Fibroblast of peridontal ligament (primary cell): ENCODE results near the gene PIK3AP1.
"Not testable (repeated sequence)": the region's sequence is repeated elsewhere in the genome, so short reads cannot be mapped to it uniquely, and the experiment has no call there.

Experiments used
- DNase-seq: peaks from one replicate; pipeline ENCODE4 v3.0.0-alpha.2; 2010; ENCODE audit errors: extremely low read depth

The PIK3AP1 gene, protein sequence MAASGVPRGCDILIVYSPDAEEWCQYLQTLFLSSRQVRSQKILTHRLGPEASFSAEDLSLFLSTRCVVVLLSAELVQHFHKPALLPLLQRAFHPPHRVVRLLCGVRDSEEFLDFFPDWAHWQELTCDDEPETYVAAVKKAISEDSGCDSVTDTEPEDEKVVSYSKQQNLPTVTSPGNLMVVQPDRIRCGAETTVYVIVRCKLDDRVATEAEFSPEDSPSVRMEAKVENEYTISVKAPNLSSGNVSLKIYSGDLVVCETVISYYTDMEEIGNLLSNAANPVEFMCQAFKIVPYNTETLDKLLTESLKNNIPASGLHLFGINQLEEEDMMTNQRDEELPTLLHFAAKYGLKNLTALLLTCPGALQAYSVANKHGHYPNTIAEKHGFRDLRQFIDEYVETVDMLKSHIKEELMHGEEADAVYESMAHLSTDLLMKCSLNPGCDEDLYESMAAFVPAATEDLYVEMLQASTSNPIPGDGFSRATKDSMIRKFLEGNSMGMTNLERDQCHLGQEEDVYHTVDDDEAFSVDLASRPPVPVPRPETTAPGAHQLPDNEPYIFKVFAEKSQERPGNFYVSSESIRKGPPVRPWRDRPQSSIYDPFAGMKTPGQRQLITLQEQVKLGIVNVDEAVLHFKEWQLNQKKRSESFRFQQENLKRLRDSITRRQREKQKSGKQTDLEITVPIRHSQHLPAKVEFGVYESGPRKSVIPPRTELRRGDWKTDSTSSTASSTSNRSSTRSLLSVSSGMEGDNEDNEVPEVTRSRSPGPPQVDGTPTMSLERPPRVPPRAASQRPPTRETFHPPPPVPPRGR

DNA sequence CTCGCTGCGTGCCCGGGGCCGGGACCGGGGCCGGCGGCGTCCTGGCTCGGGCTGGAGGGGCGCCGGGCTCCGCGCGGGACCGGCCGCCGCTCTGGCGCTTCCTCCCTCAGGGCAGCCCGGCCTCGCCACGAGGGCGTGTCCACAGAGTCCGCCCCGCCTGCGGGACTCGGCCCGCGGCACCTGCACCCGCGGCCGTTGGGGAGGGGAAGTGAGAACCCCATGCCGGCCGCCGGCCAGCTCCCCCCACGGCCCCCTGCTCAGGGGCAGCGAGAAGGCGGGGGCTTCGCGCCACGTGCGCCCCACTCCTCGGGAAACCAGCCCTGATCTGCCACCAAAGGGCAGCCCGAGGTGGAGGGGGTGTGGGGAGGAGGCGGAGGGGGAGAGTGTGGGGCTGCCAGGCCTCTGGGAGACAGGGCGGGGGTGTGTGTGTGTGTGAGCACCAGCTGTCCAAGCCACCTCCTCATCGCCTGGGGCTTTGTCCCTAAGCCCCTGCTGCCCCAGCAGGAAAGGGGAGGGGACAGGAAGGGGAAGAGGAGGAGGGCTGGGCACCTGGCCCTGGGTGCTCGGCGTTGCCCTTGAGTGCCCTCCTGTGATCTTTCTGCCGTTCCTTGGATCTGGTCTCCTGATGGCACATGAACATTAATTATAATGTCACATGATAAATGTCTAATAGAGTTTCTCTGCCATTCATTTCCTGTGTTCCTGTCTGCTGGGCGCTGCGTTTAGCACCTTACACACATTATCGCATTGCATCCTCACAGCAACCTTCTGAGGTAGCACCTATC, at the start of gene PIK3AP1:
PIK3AP1 (minus strand) TSS at position 93 of the 785 bp plus-strand sequence. CDS start 120 bp downstream, outside the sequence.
- no peak for DNase-seq

DNA sequence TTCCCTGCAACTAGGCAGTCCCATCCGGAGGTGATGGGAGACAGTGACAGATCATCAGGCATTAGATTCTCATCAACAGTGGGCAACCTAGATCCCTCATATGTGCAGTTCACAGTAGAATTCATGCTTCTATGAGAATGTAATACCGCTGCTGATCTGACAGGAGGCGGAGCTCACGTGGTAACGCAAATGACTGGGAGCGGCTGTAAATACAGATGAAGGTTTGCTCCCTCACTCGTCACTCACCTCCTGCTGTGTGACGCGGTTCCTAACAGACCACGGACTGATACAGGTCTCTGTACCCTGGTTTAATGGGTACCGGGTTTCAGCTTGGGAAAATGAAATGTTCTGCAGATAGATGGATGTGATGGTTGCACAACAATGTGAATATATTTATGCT, 47.8 kb upstream of the PIK3AP1 start:
- no peak for DNase-seq

DNA sequence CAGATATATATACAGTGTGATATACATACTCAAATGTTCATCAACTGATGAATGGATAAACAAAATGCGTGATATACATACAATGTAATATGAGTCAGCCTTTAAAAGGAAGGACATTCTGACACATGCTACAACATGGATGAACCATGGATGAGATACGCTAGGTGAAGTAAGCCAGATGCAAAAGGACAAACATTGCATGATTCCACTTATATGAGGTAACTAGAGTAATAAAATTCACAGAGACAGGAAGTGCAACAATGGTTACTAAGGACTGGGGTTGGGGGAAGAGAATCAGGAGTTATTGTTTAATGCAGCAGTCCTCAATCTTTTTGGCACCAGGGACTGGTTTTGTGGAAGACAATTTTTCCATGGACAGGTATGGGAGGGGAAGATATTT, 47.3 kb upstream of the PIK3AP1 start:
- DNase-seq, result no peak

DNA sequence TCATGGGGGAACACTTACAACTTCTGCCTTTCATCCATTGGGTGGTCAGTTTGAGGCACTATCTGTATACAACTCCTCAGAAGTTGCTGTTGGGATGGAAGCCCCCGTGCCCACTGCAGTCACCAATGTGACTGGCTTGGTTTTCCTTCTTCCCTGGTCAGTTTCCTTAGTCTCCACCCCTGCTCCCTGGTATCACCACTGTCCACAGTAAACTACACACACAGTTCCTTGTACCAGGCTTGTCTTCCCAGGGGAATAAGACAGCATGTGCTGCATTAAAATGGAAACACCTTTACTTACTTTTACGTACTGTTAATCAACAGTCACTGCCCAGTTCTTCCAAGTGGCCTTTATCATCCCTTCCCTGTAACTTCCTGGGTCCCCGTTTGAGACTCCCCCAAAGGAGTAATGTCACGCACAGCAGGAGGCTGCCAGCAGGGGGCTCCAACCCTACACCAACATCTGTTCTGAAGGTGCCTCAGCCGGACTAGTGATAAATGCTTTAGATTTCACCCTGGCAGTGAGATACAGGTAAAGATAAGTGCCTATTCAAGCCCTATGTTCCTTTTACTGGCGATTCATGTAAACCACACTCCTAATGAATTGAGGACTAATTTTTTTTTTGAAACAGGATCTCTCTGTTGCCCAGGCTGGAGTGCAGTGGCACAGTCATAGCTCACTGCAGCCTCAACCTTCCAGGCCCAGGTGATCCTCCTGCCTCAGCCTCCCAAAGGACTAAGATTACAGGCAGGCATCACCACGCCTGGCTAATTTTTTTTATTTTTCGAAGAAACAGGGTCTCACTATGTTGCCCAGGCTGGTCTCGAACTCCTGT, 45.3 kb upstream of the PIK3AP1 start:
- peak; percentile 37 for DNase-seq

DNA sequence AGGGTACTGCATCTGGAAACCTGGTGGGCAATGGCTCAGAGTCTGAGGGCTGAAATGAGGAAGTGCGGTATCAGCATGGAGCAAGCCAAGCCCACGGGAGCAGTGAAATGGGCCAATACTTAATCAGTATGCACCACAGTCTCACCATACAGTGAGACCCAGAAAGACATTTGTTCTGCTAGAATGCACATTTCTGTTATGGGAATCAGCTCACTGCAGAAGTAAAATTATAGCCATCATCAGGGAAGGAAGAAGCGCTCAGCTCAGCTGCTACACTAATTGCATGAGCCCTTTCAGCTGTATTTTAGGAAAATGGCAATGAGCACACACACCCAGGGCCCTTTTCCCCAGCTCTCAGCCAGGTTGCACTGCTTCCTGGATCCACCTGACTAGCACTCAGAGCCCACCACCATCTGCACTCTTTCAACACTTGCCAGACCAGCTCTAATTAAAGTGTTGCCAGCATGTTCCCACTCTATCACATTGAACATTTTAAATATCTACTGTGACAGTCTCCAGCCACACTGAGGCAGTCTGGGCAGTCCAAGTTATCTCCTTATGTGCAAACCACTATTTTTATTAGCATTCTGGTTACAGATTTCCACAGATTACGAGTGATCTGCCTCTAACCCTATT, 44.2 kb upstream of the PIK3AP1 start:
- no peak for DNase-seq

DNA sequence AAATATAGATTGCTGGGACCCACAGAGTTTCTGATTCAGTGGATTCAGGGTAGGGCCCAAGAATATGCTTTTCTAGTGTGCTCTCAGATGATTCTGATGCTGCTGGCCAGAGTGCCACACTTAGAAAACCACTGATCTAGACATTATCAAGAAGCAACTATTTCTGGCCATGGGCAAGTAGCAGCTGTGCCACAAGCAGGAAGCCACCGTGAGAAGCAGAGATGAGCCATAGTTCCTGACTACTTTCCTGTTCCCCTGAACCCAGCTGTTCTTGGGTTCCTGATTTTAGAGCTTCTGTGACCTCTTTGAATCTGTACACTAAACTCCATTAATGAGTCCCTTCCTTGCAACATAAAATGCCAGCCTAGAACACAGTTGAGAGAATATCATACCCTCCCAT, 38.1 kb upstream of the PIK3AP1 start:
- DNase-seq, result no peak

DNA sequence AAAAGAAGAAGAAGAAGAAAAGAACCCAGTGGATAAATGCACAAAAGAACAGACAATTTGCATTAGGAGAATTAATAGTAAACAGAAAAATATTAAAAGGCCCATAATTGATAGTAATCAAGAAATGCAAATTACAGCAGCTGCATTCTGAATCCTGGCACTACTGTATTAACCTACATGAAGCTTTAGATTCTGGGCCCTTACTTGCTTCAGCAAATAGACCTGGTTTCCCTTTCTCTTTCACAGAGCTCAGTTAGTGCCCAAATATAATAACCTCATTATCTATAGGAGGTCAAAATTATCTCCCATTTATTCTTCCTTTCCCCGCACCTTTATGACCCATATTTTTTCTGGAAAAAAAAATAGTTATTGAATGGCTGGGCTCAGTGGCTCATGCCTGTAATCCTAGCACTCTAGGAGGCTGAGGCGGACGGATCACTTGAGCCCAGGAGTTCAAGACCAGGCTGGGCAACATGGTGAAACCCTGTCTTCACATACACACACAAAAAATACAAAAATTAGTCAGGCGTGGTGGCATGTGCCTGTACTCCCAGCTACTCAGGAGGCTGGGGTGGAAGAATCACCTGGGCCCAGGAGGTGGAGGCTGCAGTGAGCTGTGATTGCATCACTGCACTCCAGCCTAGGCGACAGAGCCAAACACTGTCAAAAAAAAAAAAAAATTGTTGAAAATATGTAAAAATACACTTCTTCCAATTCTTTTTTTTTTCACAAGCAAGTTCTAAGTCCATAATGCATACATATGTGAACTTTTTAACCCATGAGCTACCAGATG, 36.0 kb upstream of the PIK3AP1 start:
- no peak for DNase-seq

DNA sequence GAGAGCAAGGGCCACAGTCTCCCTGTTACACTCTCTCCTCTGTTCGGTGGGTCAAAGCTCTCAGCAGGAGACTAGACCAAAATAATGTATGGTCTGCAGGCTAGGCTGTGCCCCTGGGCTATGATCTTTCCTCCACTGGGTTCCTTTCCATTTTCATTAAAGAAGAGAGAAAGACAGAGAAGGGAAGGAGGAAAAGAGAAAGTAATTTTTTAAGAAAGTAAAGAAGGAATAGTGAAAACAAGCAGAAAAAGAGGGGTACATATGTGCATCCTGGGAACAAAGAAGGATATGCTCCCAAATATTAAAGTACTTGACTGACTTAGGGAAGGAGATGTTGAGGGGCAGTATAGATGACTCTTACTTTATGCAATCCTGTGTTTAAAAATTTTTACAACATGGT, 33.6 kb upstream of the PIK3AP1 start:
- no peak for DNase-seq

DNA sequence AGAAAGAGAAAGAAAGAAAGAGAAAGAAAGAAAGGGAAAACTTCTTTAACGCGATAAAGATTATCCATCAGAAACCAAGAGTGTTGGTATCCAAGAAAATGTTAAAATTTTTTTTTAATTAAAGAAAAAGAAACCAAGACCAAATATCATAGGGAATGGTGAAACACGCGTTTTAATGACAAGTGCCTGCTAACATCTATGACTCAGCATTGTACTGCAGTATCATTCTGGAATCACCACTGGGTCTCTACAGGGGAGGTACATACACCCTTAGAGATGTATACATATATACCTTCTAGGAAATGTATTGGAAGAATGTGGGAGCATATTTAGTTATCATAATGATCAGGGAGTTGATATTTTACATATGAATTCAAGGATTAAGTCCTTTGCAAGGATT, 32.1 kb upstream of the PIK3AP1 start:
- DNase-seq, result no peak

DNA sequence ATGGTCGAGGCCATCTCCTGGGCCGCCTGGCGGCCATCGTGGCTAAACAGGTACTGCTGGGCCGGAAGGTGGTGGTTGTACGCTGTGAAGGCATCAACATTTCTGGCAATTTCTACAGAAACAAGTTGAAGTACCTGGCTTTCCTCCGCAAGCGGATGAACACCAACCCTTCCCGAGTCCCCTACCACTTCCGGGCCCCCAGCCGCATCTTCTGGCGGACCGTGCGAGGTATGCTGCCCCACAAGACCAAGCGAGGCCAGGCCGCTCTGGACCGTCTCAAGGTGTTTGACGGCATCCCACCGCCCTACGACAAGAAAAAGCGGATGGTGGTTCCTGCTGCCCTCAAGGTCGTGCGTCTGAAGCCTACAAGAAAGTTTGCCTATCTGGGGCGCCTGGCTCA, 30.0 kb upstream of the PIK3AP1 start:
- not testable (repeated sequence) for DNase-seq

DNA sequence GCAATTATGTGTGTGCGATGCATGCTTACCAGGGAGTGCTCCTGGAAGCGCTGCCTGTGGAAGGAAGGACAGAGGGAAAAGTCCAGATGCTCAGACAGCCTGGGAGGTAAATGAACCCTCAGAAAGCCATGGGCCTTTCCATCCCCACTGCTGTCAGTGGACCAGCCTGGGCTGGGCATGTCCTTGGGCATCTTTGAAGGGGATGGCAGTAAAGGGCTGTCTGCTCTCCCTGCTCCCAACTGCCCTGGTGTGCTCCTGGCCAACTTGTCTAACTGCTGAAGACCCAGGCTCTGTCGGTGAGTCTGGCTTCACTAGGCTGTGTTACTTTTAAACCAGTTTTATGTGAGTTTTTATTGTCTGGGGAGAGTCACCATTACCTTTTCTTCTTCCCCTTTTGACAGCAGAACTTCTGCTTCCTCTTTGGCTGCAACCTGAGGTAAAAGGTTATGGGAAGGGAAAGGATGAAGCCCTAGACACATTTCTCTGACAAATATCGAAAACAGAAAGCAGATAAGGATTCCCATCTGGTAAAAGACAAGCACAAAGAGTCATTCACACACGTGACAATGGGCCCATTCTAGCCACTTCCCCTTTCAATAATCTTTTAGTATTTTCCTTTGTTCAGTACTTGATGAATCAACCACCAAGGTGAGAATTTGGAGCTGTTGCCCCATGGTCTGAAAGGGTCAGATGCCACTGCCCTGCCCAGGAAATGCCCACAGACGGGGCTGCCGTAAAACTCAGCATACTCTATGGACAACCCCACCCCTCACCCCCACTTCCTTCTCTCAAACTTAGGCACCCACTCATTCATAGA, 27.6 kb upstream of the PIK3AP1 start:
- DNase-seq, result no peak

DNA sequence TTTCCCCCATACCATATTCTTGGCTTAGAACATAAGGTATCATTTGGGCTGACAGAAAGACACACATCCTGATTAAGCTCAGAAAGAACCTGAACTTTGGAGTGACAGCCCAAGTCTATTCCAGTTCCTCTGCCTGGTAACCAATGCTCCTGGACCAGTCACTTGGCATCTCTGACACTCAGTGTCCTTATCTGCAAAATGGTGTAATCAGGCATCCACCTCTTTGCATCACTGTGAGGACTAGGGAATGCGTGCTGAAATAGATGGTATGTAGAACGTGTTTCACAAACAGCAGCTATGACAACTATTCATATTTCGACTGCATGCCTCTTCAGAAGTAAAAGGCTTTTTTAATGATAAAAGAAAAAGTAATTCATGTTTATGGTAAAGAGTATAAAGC, 26.2 kb upstream of the PIK3AP1 start:
- DNase-seq, result no peak

DNA sequence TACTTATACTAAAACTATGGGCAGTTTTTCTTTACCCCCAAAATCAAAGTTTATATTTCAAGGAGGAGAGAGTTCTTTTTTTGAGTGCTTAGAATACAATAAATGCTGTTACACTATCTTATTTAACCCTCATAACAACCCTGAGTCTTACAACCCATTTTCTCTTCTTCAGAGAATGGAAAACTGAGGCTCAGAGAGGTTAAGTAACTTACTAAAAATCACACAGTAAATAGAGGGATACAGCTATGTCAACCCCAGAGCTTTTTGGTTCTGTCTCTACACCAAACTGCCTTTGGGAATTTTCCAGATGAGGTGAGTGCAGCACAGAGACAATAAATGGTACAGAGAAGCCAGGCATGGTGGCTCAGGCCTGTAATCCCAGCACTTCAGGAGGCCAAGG, 25.6 kb upstream of the PIK3AP1 start:
- DNase-seq, result no peak

DNA sequence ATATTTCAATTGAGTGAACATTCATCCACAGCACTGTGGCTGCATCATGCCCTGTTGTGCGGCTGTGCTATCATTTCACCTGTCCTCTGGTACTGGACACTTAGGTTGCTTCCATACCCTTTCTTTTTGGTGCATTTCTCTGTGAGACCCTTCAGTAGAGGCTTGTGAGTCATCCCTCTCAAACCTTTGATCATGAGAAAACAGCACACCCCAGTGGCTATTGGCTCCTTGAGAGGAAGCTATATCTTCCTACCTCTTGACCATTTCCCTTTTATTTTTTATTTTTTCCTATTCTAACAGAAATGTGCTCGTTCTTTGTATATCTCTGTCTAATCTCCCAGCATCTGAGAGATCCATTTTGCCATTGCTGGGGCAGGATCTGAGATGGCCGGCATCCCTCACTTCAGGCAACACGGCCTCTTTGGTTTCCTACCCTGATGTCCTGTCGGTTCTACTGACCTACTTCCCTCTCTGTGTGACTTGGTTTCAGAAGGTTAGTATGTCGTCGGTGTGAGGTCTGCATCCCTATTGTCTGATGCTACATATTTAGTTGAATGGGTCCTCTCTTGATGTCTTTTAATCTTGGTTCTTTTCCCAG, 23.8 kb upstream of the PIK3AP1 start:
- peak; percentile 5 for DNase-seq

DNA sequence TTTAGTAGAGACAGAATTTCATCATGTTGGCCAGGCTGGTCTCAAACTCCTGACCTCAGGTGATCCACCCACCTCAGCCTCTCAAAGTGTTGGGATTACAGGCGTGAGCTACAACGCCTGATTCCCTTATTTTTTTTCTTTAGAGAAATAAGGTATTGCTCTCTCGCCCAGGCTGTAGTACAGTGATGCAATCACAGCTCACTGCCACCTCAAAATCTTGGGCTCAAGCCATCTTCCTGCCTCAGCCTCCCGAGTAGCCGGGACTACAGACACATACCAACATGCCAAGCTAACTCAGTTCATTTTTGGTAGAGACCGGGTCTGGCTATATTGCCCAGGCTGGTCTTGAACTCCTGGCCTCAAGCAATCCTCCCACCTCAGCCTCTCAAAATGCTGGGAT, 21.2 kb upstream of the PIK3AP1 start:
- DNase-seq, result not testable (repeated sequence)

DNA sequence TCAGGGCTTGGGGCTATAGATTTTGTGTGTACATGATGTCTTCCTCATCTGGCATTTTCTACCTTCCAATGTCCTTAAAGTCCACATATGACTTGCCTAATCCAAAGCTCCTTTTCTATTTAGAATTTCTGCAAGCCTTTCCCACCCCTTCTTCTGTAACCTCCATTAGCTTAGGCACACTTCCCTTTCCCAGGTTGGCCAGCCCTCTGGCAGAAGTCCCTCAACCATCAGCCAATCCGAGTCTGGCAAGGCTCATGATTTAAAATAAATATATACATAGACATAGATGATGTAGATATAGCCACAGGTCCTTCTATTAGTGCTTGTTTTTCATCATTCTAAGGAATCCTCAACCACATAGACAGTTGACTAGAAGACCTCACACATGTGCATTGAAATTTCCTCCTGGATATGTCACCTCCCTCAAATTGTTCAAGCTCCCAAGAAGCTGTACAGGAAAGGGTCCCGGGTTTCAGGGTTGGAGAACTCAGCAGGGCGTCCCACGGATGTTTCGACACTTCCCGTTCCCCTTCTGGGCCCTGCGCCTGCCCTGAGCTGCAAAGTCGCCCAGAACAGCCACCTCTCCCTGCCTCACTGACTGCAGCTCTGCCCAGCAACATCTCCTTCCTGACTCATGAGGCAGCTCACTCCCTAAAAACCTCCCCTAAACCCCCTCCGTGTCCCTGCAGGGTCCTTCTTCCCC, 20.4 kb upstream of the PIK3AP1 start:
- no peak for DNase-seq

DNA sequence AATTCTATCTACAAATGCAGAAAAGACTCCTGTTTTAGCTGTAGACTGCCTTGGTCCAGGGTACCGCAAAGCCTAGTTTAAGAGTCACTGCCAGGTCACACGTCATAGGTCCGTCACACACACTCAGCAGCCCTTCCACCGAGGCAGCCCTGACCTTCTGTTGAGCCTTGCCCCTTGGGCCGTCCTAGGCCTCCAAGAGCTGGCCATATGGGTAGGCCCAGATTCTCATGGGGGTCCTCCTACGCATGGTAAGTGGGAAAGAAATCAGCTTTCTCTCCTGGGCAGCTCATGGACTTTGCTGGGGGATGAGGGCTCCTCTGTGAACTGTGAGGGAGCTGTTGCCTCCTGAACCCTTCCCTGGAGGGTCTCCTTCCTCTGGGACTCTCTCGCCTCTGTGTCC, 19.8 kb upstream of the PIK3AP1 start:
- no peak for DNase-seq

DNA sequence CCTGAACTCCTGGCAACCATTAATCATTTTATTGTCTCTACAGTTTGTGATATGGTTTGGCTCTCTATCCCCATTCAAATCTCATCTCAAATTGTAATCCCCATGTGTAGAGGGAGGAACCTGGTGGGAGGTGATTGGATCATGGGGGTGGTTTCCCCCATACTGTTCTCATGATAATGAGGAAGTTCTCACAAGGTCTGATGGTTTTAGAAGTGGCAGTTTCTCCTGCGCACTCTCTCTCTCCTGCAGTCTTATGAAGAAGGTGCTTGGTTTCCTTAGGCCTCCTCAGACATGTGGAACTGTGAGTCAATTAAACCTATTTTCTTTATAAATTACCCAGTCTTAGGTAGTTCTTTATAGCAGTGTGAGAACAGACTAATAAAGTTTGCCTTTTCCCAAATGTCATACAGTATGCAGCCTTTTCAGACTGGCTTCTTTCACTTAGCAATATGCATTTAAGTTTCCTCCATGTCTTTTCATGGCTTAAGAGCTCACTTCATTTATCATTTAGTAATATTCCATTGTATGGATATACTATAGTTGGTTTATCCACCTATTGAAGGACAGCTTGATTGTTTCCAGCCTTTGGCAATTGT, 17.1 kb upstream of the PIK3AP1 start:
- not testable (repeated sequence) for DNase-seq
